ENCODE measurements around the gene IKBKE. TPM values are rescaled to one million over a fixed set of nuclear protein-coding genes. Genes with fewer than 3 reads are reported as not detected.

Gene IKBKE
- total RNA-seq, 1 experiment from 2014 or later, result 6.6 TPM

GRCh38 chr1:206496131-206496793 lies 26.0 kb downstream of the IKBKE start:
- Mint-ChIP-seq H3K27me3 (ENCODE audit: low read depth) (peaks cover 2% of the 10 kb centered on the region; the same call in 1 of the 2 replicates), H3K36me3 (ENCODE audit: insufficient read depth in 1 of 3, low read depth in 3 of 3) (peaks cover 0 to 2% (median 0%) of the 10 kb centered on the region in 3 experiments; a peak in 2 of 7 replicates), H3K4me3 (no peak overlapping the region), H3K27ac (peak overlapping the region in 1 of 3 experiments; percentile 69; a peak in 1 of 7 replicates), H3K4me1 (peaks cover 9 to 13% of the 10 kb centered on the region in 2 experiments), H3K9me3 (no peaks in the 10 kb centered on the region)
- no peak overlapping the region for H2BK12ac ChIP-seq (ENCODE audit: insufficient read length, low read depth, low read length)
- DNase-seq, result no peak
- no peak overlapping the region for H4K91ac ChIP-seq (ENCODE audit: insufficient read length, low read depth, low read length)
- H3T11ph ChIP-seq (ENCODE audit: low read length), result no peak overlapping the region
- no peaks in the 10 kb centered on the region for H3K79me1 ChIP-seq (ENCODE audit: insufficient read depth, low read depth, low read length, poor library complexity, severe bottlenecking)
- no peaks in the 10 kb centered on the region for H3K9me3 ChIP-seq (ENCODE audit: control insufficient read depth, low read depth, low read length)
- no peaks in the 10 kb centered on the region for H3K27me3 ChIP-seq (ENCODE audit: insufficient read depth, low read length)
- no peak overlapping the region for H3K56ac ChIP-seq (ENCODE audit: insufficient read length, low read depth, low read length)
- H3K18ac ChIP-seq (ENCODE audit: insufficient read length, low read depth, low read length), result no peak overlapping the region
- H3K27ac ChIP-seq (ENCODE audit: insufficient read length, low read depth, low read length), result no peak overlapping the region
- H2AK5ac ChIP-seq (ENCODE audit: insufficient read length, low read length), result no peak overlapping the region
- no peaks in the 10 kb centered on the region for H3K79me2 ChIP-seq (ENCODE audit: insufficient read depth, low read length)
- no peak overlapping the region for H2BK15ac ChIP-seq (ENCODE audit: low read depth, low read length)
- no peak overlapping the region for H2BK5ac ChIP-seq (ENCODE audit: insufficient read length, low read length)
- no peaks in the 10 kb centered on the region for H3K23me2 ChIP-seq (ENCODE audit: insufficient read length, low read depth, low read length, poor library complexity, severe bottlenecking)
- H3K14ac ChIP-seq (ENCODE audit: insufficient read depth, low read length), result no peak overlapping the region
- no peak overlapping the region for H4K8ac ChIP-seq (replicated peaks; ENCODE audit: insufficient read length, low read depth, low read length)
- H3K23ac ChIP-seq (ENCODE audit: insufficient read length, low read depth, low read length), result no peak overlapping the region
- no peak overlapping the region for H2AFZ ChIP-seq (ENCODE audit: low read length)
- H2BK20ac ChIP-seq (ENCODE audit: low read depth, low read length, poor library complexity, severe bottlenecking), result no peak overlapping the region
- H4K20me1 ChIP-seq (ENCODE audit: control insufficient read depth, insufficient read depth, insufficient read length), result no peaks in the 10 kb centered on the region
- no peak overlapping the region for H3K9ac ChIP-seq (ENCODE audit: extremely low read depth, insufficient read length, low read length)
- H3K4me2 ChIP-seq (ENCODE audit: insufficient read depth, insufficient read length, low read length), result no peak overlapping the region
- H2BK120ac ChIP-seq (ENCODE audit: low read depth, low read length, poor library complexity, severe bottlenecking), result no peak overlapping the region
- H3K4me1 ChIP-seq (ENCODE audit: insufficient read depth, low read length), result peaks cover 3% of the 10 kb centered on the region; the same call in 1 of the 2 replicates
- no peak overlapping the region for H3K4ac ChIP-seq (ENCODE audit: low read depth, low read length)
- H4K5ac ChIP-seq (ENCODE audit: insufficient read length, low read depth, low read length), result no peak overlapping the region
- TF ChIP-seq CTCF (conservative IDR thresholded peaks at IDR 0.05), result no peak
- no CpG with 5 or more reads among the region's 6 CpGs for WGBS (ENCODE audit: extremely low coverage, insufficient read length, low lambda C conversion rate)

Measured in H9 (cell line).